Measurements from ENCODE around the gene PCBD2. TPM values are rescaled to one million over a fixed set of nuclear protein-coding genes. Genes with fewer than 3 reads are reported as not detected.

The PCBD2 gene
- total and polyA plus RNA-seq, 2 of the 8 experiments (the other 6 are each of a cell fraction or from before 2014, with no cell fraction given): 4.8 to 10.3 TPM

GRCh38 chr5:134920848-134921575 lies 16.1 kb downstream of the PCBD2 start:
- H3K23me2 ChIP-seq (ENCODE audit: low read depth, low read length): no peaks in the 10 kb centered on the region
- H3K23ac ChIP-seq (ENCODE audit: insufficient read length): no peak overlapping the region
- no peak for TF ChIP-seq RFX5 (IDR thresholded peaks at IDR 0.05; ENCODE audit: borderline replicate concordance, low read depth, low read length)
- H4K5ac ChIP-seq (ENCODE audit: insufficient read length, low read depth, low read length): no peak overlapping the region
- H3K4me2 ChIP-seq (ENCODE audit: insufficient read depth in 1 of 2, low read depth in 2 of 2, low read length in 2 of 2): no peak overlapping the region
- no peak overlapping the region for H3K14ac ChIP-seq (ENCODE audit: insufficient read length)
- H3K4me1 ChIP-seq (replicated peaks in 1 of 4; ENCODE audit: control insufficient read depth in 3 of 4, insufficient read depth in 4 of 4, low read length in 3 of 4): no peaks in the 10 kb centered on the region; a peak in 1 of 7 replicates
- CTCF ChIA-PET (ENCODE audit: partially characterized antibody): interaction anchor here (0.6 to 7.4 kb wide), 10 partner anchors 9 to 270 kb away, joined by 3 to 49 read pairs (median 4); partner anchors contain the start of gene PCBD2
- no peak overlapping the region; the same call in 1 of the 2 replicates for H4K8ac ChIP-seq (ENCODE audit: extremely low read depth, insufficient read depth, low read length)
- no peak overlapping the region for H3K27ac ChIP-seq (ENCODE audit: low read depth, low read length)
- no peak overlapping the region for H3K4me3 ChIP-seq (ENCODE audit: extremely low read depth in 1 of 4, insufficient read depth in 2 of 4, low read depth in 3 of 4, low read length in 4 of 4)
- WGBS, 2 experiments (ENCODE audit: extremely low coverage in 1 of 2, insufficient coverage in 1 of 2, insufficient read length in 1 of 2, insufficient replicate concordance in 2 of 2, low coverage in 1 of 2, low lambda C conversion rate in 2 of 2, missing lambda C conversion rate in 1 of 2): 92% methylated on average over 9 of the region's 9 CpGs; no CpG with 5 or more reads in 1 of the 2 experiments
- H2BK120ac ChIP-seq (replicated peaks; ENCODE audit: low read depth, low read length): no peak overlapping the region
- no peak overlapping the region for H3K9ac ChIP-seq (replicated peaks in 1 of 4; ENCODE audit: extremely low read depth in 1 of 4, low read depth in 3 of 4, low read length in 3 of 4)
- no peaks in the 10 kb centered on the region for H3K27me3 ChIP-seq (replicated peaks in 1 of 4; ENCODE audit: control insufficient read depth in 3 of 4, extremely low read depth in 1 of 4, insufficient read depth in 3 of 4, low read length in 3 of 4)
- no peak overlapping the region for H3K4ac ChIP-seq (replicated peaks; ENCODE audit: insufficient read length, low read depth, low read length)
- H4K20me1 ChIP-seq (replicated peaks in 1 of 2; ENCODE audit: control insufficient read depth in 1 of 2, insufficient read depth in 2 of 2, low read length in 2 of 2): peaks cover 0 to 6% of the 10 kb centered on the region in 2 experiments
- no peak for DNase-seq (ENCODE audit: low read depth in 1 of 2, low spot score in 2 of 2)
- no peaks in the 10 kb centered on the region for H3K79me1 ChIP-seq (ENCODE audit: low read depth, low read length)
- H2AFZ ChIP-seq (ENCODE audit: low read length): no peak overlapping the region
- no peak overlapping the region for H2BK5ac ChIP-seq (ENCODE audit: low read depth, low read length)
- H2BK20ac ChIP-seq (ENCODE audit: low read length): no peak overlapping the region
- no peak overlapping the region for H4K91ac ChIP-seq (replicated peaks; ENCODE audit: insufficient read length, low read length)
- no peak for FAIRE-seq
- no peak overlapping the region for H3K18ac ChIP-seq (ENCODE audit: extremely low read depth, low read length)
- peaks cover 2 to 4% (median 3%) of the 10 kb centered on the region in 4 experiments; a peak in 6 of 8 replicates for H3K36me3 ChIP-seq (ENCODE audit: control insufficient read depth in 2 of 4, insufficient read depth in 4 of 4, low read length in 3 of 4)
- no peak overlapping the region for H2AK5ac ChIP-seq (ENCODE audit: low read depth, low read length)
- H3K56ac ChIP-seq (replicated peaks; ENCODE audit: insufficient read length, low read depth, low read length): no peak overlapping the region
- 0 out of 4 replicates have a peak, but pooled peaks cover 0 to 3% of the 10 kb centered on the region in 2 experiments for H3K79me2 ChIP-seq (ENCODE audit: control insufficient read depth in 1 of 2, insufficient read depth in 2 of 2, low read length in 2 of 2)
- no peak overlapping the region for H2BK15ac ChIP-seq (ENCODE audit: low read length)
- no peaks in the 10 kb centered on the region for H3K9me3 ChIP-seq (ENCODE audit: insufficient read depth in 2 of 2, low read depth in 1 of 2, low read length in 1 of 2)
- no peak overlapping the region for H2BK12ac ChIP-seq (ENCODE audit: low read depth, low read length)
- POLR2A ChIA-PET (ENCODE audit: partially characterized antibody): interaction anchor here (0.7 to 3.0 kb wide), 3 partner anchors 11 to 76 kb away, joined by 3 to 8 read pairs (median 3); partner anchors contain the start of gene C5orf24
